Peyer's patch (tissue), 4 donors: ENCODE measurements around the gene LRRFIP1.

Experiments
- POLR2A ChIP-seq, 2 donors: fragments of 450-650 bp; IDR thresholded peaks; one replicate each; pipeline ENCODE4 v1.5.1; 2017; ENCODE audit warnings: antibody characterized with exemption in 2 of 2, mild to moderate bottlenecking in 2 of 2, moderate library complexity in 2 of 2
- TF ChIP-seq, protein P1 (sequence below), 6 experiments: fragments of 450-650 bp in 4 of 6; fragments of 200-600 bp in 2 of 6; sonication (generic) in 1 of 6; IDR thresholded peaks; one replicate each; pipeline ENCODE4 v1.5.1; 2017 to 2019; ENCODE audit warnings: antibody characterized with exemption in 6 of 6, mild to moderate bottlenecking in 3 of 6, moderate library complexity in 1 of 6

- TF ChIP-seq, protein P1, sequence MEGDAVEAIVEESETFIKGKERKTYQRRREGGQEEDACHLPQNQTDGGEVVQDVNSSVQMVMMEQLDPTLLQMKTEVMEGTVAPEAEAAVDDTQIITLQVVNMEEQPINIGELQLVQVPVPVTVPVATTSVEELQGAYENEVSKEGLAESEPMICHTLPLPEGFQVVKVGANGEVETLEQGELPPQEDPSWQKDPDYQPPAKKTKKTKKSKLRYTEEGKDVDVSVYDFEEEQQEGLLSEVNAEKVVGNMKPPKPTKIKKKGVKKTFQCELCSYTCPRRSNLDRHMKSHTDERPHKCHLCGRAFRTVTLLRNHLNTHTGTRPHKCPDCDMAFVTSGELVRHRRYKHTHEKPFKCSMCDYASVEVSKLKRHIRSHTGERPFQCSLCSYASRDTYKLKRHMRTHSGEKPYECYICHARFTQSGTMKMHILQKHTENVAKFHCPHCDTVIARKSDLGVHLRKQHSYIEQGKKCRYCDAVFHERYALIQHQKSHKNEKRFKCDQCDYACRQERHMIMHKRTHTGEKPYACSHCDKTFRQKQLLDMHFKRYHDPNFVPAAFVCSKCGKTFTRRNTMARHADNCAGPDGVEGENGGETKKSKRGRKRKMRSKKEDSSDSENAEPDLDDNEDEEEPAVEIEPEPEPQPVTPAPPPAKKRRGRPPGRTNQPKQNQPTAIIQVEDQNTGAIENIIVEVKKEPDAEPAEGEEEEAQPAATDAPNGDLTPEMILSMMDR (IDR thresholded peaks at IDR 0.05), result peak in 1 of 6 experiments; percentile 7
- no peak for TF ChIP-seq POLR2A (IDR thresholded peaks at IDR 0.05)
These were observed 75.3 kb downstream of the LRRFIP1 start for GRCh38 chr2:237702441-237703391.
